PFSK-1 (cell line): ENCODE results near the gene IL17F. TPM values are rescaled to one million over a fixed set of nuclear protein-coding genes. Genes with fewer than 3 reads are reported as not detected.

ENCODE experiments used
- FOXP2 ChIP-seq: optimal IDR thresholded peaks from 2 replicates; pipeline ENCODE3; 2011; ENCODE audit warnings: borderline replicate concordance, control low read depth, inconsistent platforms; ENCODE audit not compliant: insufficient read depth; ENCODE audit errors: extremely low read length, extremely low read depth
- POLR2AphosphoS5 ChIP-seq: IDR thresholded peaks from 2 replicates; pipeline ENCODE4 v1.6.1; 2012; ENCODE audit warnings: low read depth, mild to moderate bottlenecking, control low read depth, low read length, moderate library complexity
- SIN3A ChIP-seq: IDR thresholded peaks from 2 replicates; pipeline ENCODE4 v1.6.1; 2012; ENCODE audit warnings: mild to moderate bottlenecking, low read length, moderate library complexity, borderline replicate concordance; ENCODE audit not compliant: insufficient read depth
- TAF1 ChIP-seq: IDR thresholded peaks from 2 replicates; pipeline ENCODE4 v1.6.1; 2012; ENCODE audit warnings: low read length, control low read depth, borderline replicate concordance; ENCODE audit not compliant: insufficient read depth
- polyA plus RNA-seq: library from polyadenylated mRNA; unstranded; fragments of >200 nt; gene quantifications from one replicate; pipeline ENCODE4 v1.2.1, GENCODE V29; 2012; ENCODE audit warnings: low read depth, missing spikeins; ENCODE audit not compliant: insufficient read length
- TF ChIP-seq, protein P1 (sequence below), 2 experiments: IDR thresholded peaks; 2 replicates each; pipeline versions ENCODE4 v1.6.1 to v1.8.0; 2011 to 2012; ENCODE audit warnings: low read depth in 2 of 2, low read length in 2 of 2, control low read depth in 1 of 2, inconsistent platforms in 1 of 2, mild to moderate bottlenecking in 1 of 2, moderate library complexity in 1 of 2; ENCODE audit not compliant: insufficient read depth in 1 of 2

Gene IL17F
- not detected for polyA plus RNA-seq

DNA sequence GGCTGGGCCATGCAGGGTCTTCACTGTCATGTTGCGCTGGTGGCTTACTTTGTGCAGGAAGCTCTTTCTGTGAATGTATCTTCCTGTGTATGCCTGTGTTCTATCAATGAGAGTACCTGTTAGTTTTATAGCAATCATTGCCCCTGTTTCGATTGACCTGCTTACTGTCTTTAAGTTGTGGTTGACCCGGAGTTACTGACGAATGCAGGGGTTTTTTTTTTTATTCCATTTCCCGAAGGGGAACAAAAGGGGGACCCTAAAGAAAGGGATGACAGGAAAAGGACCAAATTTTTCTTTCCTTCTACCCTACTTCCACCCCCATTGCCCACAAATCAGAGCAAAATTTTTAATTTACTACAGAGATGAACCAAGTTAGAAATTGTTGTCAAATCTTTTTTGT, at the start of gene IL17F:
Gene IL17F, minus strand, starts transcription at position 101 of the 400 bp plus-strand sequence. Its CDS starts 71 bp downstream, at position 30.
- TF ChIP-seq, protein P1, sequence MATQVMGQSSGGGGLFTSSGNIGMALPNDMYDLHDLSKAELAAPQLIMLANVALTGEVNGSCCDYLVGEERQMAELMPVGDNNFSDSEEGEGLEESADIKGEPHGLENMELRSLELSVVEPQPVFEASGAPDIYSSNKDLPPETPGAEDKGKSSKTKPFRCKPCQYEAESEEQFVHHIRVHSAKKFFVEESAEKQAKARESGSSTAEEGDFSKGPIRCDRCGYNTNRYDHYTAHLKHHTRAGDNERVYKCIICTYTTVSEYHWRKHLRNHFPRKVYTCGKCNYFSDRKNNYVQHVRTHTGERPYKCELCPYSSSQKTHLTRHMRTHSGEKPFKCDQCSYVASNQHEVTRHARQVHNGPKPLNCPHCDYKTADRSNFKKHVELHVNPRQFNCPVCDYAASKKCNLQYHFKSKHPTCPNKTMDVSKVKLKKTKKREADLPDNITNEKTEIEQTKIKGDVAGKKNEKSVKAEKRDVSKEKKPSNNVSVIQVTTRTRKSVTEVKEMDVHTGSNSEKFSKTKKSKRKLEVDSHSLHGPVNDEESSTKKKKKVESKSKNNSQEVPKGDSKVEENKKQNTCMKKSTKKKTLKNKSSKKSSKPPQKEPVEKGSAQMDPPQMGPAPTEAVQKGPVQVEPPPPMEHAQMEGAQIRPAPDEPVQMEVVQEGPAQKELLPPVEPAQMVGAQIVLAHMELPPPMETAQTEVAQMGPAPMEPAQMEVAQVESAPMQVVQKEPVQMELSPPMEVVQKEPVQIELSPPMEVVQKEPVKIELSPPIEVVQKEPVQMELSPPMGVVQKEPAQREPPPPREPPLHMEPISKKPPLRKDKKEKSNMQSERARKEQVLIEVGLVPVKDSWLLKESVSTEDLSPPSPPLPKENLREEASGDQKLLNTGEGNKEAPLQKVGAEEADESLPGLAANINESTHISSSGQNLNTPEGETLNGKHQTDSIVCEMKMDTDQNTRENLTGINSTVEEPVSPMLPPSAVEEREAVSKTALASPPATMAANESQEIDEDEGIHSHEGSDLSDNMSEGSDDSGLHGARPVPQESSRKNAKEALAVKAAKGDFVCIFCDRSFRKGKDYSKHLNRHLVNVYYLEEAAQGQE (IDR thresholded peaks at IDR 0.05; ENCODE audit: insufficient read depth in 1 of 2, low read depth in 2 of 2, low read length in 2 of 2): no peak

GRCh38 chr6:52293067-52293466, 48.8 kb upstream of the IL17F start:
- TF ChIP-seq FOXP2 (no peak), TAF1 (no peak), SIN3A (no peak), POLR2AphosphoS5 (no peak)
- TF ChIP-seq, protein P1 (IDR thresholded peaks at IDR 0.05; ENCODE audit: insufficient read depth in 1 of 2, low read depth in 2 of 2, low read length in 2 of 2): no peak

GRCh38 chr6:52288841-52289240, 44.5 kb upstream of the IL17F start:
- TF ChIP-seq POLR2AphosphoS5: no peak
- TF ChIP-seq, protein P1 (IDR thresholded peaks at IDR 0.05; ENCODE audit: insufficient read depth in 1 of 2, low read depth in 2 of 2, low read length in 2 of 2): no peak
- no peak for TF ChIP-seq FOXP2
- TF ChIP-seq TAF1: no peak

DNA sequence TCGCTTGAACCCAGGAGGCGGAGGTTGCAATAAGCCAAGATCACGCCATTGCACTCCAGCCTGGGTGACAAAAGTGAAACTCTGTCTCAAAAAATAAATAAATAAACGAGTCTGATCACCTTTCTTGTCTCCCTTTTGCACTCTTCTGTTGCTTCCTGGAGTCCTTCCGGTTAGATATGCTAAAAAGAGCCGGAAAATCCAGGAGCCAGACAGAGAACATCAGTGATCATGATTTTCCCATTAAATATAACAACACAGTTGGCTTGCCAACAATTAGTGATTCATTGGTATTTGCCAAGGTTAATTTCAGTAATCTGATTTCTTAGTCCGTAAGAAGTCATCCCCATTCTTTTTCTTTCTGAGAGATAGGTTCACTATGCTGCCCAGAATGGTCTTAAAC, 43.9 kb upstream of the IL17F start:
- TF ChIP-seq FOXP2 (no peak), SIN3A (no peak), POLR2AphosphoS5 (no peak), TAF1 (no peak)
- TF ChIP-seq, protein P1 (IDR thresholded peaks at IDR 0.05; ENCODE audit: insufficient read depth in 1 of 2, low read depth in 2 of 2, low read length in 2 of 2): no peak

DNA sequence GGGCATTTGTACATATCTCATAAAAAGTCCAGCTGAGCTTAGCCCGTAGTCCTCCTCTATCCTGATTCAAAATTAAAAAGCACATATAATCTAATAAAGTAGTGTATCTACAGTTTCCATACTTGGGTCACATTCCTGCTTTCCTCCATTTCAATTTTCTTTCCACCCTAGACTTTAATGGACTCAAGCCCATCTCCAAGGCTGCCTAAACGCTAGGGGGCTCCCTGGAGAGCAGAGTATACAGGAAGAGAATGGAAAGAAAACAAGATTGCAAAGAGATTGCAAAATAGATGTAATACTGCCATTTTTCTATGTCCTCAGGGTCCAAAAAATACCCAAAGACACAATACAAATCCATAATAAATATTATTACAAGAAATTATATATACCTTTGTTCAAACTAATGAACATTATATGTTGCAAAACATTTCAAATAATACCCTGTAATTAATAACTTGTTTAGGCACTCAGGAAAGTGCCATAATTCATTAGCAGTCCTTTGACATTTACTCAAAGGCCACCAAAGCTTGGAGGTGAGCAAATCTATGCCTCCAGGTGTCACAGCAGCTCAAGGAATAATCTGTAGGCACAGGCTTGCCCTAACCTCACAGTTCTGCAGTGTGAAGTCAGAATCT, 42.6 kb upstream of the IL17F start:
- no peak for TF ChIP-seq TAF1
